Mesendoderm (in vitro differentiated cells): ENCODE measurements around the gene ECSCR.
A peak's percentile ranks its signal among the peaks of the same experiment; 100 is the strongest.
"Not testable (repeated sequence)": the region's sequence is repeated elsewhere in the genome, so short reads cannot be mapped to it uniquely, and the experiment has no call there.

Experiments
- DNase-seq: peaks from one replicate; pipeline ENCODE4 v3.0.0; 2013
- H2AK5ac ChIP-seq: 2 replicates; pipeline ENCODE4 v1.6.1; 2013; ENCODE audit warnings: low read length, inconsistent platforms
- H2BK120ac ChIP-seq: 2 replicates; pipeline ENCODE4 v1.6.1; 2013; ENCODE audit warnings: low read depth, mild to moderate bottlenecking, low read length, moderate library complexity, mixed read lengths
- H2BK15ac ChIP-seq: replicated peaks from 2 replicates; pipeline ENCODE4 v1.6.1; 2013; ENCODE audit warnings: low read depth, mild to moderate bottlenecking, moderate library complexity
- H2BK5ac ChIP-seq: 2 replicates; pipeline ENCODE4 v1.6.1; 2013; ENCODE audit warnings: low read length, inconsistent platforms
- H3K18ac ChIP-seq: 2 replicates; pipeline ENCODE4 v1.6.1; 2013; ENCODE audit warnings: mild to moderate bottlenecking, low read length, mixed read lengths
- H3K23ac ChIP-seq: one replicate; pipeline ENCODE4 v1.6.1; 2013; ENCODE audit warnings: low read length
- H3K27ac ChIP-seq: 2 replicates; pipeline ENCODE4 v1.5.1; 2013; ENCODE audit warnings: low read depth, mild to moderate bottlenecking, inconsistent platforms, low read length, moderate library complexity
- H3K27me3 ChIP-seq: 2 replicates; pipeline ENCODE4 v1.6.1; 2013; ENCODE audit warnings: low read length, control low read depth, mild to moderate bottlenecking, inconsistent platforms; ENCODE audit not compliant: insufficient read depth, poor library complexity
- H3K36me3 ChIP-seq: 2 replicates; pipeline ENCODE4 v1.6.1; 2013; ENCODE audit warnings: low read length, inconsistent platforms; ENCODE audit not compliant: control insufficient read depth, insufficient read depth
- H3K4ac ChIP-seq: one replicate; pipeline ENCODE4 v1.6.1; 2013; ENCODE audit warnings: low read depth, mild to moderate bottlenecking, low read length, moderate library complexity
- H3K4me1 ChIP-seq: 2 replicates; pipeline ENCODE4 v1.6.1; 2013; ENCODE audit warnings: low read depth, low read length, inconsistent platforms; ENCODE audit not compliant: control insufficient read depth
- H3K4me2 ChIP-seq: 2 replicates; pipeline ENCODE4 v1.6.1; 2013; ENCODE audit warnings: low read length
- H3K4me3 ChIP-seq: 2 replicates; pipeline ENCODE4 v1.5.1; 2013; ENCODE audit warnings: mild to moderate bottlenecking, low read length
- H3K56ac ChIP-seq: one replicate; pipeline ENCODE4 v1.6.1; 2013; ENCODE audit warnings: low read length
- H3K79me1 ChIP-seq: 2 replicates; pipeline ENCODE4 v1.6.1; 2013; ENCODE audit warnings: low read length, inconsistent platforms
- H3K79me2 ChIP-seq: 2 replicates; pipeline ENCODE4 v1.6.1; 2013; ENCODE audit warnings: mild to moderate bottlenecking, low read length; ENCODE audit not compliant: control insufficient read depth, insufficient read depth
- H3K9ac ChIP-seq: 2 replicates; pipeline ENCODE4 v1.6.1; 2013; ENCODE audit warnings: low read length, inconsistent platforms
- H4K5ac ChIP-seq: one replicate; pipeline ENCODE4 v1.6.1; 2013; ENCODE audit warnings: low read length
- H4K8ac ChIP-seq: one replicate; pipeline ENCODE4 v1.6.1; 2013; ENCODE audit warnings: low read depth, mild to moderate bottlenecking, control low read depth, low read length, moderate library complexity
- WGBS: extraction: QIAGEN DNeasy Blood & Tissue Kit; methylation state at CpG from one replicate; pipeline ENCODE4 v1.1.7; 2013; ENCODE audit warnings: low lambda C conversion rate, missing lambda C conversion rate; ENCODE audit not compliant: insufficient coverage; ENCODE audit errors: extremely low coverage; 5-methylcytosine and 5-hydroxymethylcytosine counted together

ECSCR gene

DNA sequence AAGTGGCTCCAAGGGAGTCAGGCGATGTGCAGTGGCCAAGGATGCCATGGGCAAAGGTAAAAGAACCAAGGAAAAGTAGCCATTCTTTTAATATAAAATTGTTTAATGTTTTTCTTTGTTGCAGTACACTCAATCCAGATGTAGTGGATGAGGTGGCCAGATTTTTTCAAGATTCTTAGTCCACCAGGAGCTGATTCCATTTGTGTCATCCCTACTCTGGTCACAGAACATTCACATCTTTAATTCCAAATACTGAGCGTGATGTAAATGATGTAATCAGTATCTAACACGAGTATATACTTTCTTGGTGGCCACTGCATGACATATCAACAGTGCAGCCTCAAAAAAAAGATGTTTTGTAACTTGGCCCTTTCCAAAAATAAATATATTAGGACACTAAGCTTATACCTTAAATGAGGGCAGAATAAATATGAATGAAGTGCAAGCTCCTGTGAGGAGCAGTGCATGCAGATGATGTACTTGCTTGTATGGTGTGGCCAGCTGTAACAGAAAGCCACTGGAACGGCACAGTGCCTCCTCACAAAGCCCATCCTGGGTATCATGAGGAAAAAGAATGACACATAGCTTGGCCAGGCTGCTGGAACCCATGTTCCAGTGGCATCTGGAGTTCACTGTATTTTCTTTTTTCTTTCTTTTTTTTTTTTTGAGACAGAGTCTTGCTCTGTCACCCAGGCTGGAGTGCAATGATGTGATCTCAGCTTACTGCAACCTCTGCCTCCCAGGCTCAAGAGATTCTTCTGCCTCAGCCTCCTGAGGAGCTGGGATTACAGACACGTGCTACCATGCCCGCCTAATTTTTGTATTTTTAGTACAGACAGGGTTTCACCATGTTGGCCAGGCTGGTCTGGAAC, 52.2 kb downstream of the ECSCR start:
- Histone ChIP-seq H3K27ac (no peak overlapping the region), H3K4me2 (no peak overlapping the region), H2BK15ac (no peak overlapping the region), H3K56ac (no peak overlapping the region), H3K4me1 (no peaks in the 10 kb centered on the region), H4K8ac (no peak overlapping the region), H3K23ac (no peak overlapping the region), H3K4me3 (no peak overlapping the region), H3K4ac (no peak overlapping the region), H2BK120ac (no peak overlapping the region), H2AK5ac (no peak overlapping the region), H3K9ac (no peak overlapping the region), H4K5ac (no peak overlapping the region), H3K79me2 (no peaks in the 10 kb centered on the region), H3K18ac (no peak overlapping the region), H2BK5ac (no peak overlapping the region), H3K27me3 (no peaks in the 10 kb centered on the region), H3K79me1 (no peaks in the 10 kb centered on the region), H3K36me3 (peaks cover 2% of the 10 kb centered on the region)
- DNase-seq: no peak
- no CpG with 5 or more reads among the region's 6 CpGs for WGBS

GRCh38 chr5:139409116-139409515, 53.4 kb downstream of the ECSCR start:
- H2BK15ac ChIP-seq, H2BK120ac ChIP-seq, H3K56ac ChIP-seq, H2AK5ac ChIP-seq, H3K18ac ChIP-seq, H3K79me2 ChIP-seq, H3K4ac ChIP-seq, H2BK5ac ChIP-seq, H3K4me2 ChIP-seq, H3K23ac ChIP-seq, H3K27ac ChIP-seq, H3K79me1 ChIP-seq, DNase-seq, H4K8ac ChIP-seq, H4K5ac ChIP-seq, H3K27me3 ChIP-seq, H3K4me1 ChIP-seq, H3K9ac ChIP-seq, H3K4me3 ChIP-seq, H3K36me3 ChIP-seq: not testable (repeated sequence)
- WGBS: no CpG with 5 or more reads among the region's 5 CpGs

GRCh38 chr5:139408191-139408590, 54.4 kb downstream of the ECSCR start:
- Histone ChIP-seq H2BK15ac (no peak overlapping the region), H3K27ac (no peak overlapping the region), H3K4me3 (no peak overlapping the region), H3K4ac (no peak overlapping the region), H2BK5ac (no peak overlapping the region), H3K56ac (no peak overlapping the region), H3K23ac (no peak overlapping the region), H3K4me2 (no peak overlapping the region), H3K18ac (no peak overlapping the region), H2BK120ac (no peak overlapping the region), H4K5ac (no peak overlapping the region), H3K9ac (no peak overlapping the region), H3K79me2 (no peaks in the 10 kb centered on the region), H2AK5ac (no peak overlapping the region), H4K8ac (no peak overlapping the region), H3K79me1 (no peaks in the 10 kb centered on the region), H3K27me3 (no peaks in the 10 kb centered on the region), H3K36me3 (peaks cover 1% of the 10 kb centered on the region), H3K4me1 (peaks cover 2% of the 10 kb centered on the region)
- DNase-seq: no peak
- WGBS: no CpG with 5 or more reads among the region's 7 CpGs

DNA sequence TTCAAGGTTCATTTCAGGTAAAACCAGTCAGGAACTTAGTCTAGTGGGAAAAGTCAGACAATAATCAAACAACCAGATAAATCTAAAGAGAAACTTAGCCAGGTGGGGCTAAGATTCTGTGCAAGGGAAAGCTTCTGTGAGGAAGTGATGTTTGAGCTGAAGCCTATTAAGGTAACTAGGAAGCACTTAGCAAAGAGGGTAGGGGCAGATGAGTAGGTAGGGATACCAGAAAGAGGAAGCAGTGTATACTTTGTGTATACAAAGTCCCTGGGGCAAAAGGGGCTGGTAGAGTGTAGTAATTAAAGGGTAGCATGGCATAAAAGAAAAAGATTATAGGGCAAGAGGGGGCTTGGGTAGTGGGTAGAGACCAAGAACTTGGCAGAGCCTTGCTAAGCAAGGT, 55.0 kb downstream of the ECSCR start:
- Histone ChIP-seq H4K5ac (no peak overlapping the region), H3K56ac (no peak overlapping the region), H2BK15ac (no peak overlapping the region), H2BK5ac (no peak overlapping the region), H3K79me2 (no peaks in the 10 kb centered on the region), H3K4me2 (no peak overlapping the region), H3K27ac (no peak overlapping the region), H4K8ac (no peak overlapping the region), H2AK5ac (no peak overlapping the region), H3K4me3 (no peak overlapping the region), H3K36me3 (no peaks in the 10 kb centered on the region), H3K18ac (no peak overlapping the region), H3K79me1 (no peaks in the 10 kb centered on the region), H3K4me1 (peaks cover 2% of the 10 kb centered on the region), H3K23ac (no peak overlapping the region), H3K9ac (no peak overlapping the region), H2BK120ac (no peak overlapping the region), H3K4ac (no peak overlapping the region), H3K27me3 (no peaks in the 10 kb centered on the region)
- DNase-seq: no peak

GRCh38 chr5:139406963-139407362, 55.6 kb downstream of the ECSCR start:
- Histone ChIP-seq H3K79me1 (no peaks in the 10 kb centered on the region), H3K18ac (no peak overlapping the region), H2BK120ac (no peak overlapping the region), H3K9ac (no peak overlapping the region), H3K79me2 (no peaks in the 10 kb centered on the region), H3K27me3 (no peaks in the 10 kb centered on the region), H3K27ac (no peak overlapping the region), H3K23ac (no peak overlapping the region), H2BK15ac (no peak overlapping the region), H3K4me2 (no peak overlapping the region), H4K8ac (no peak overlapping the region), H2AK5ac (no peak overlapping the region), H3K4me3 (no peak overlapping the region), H3K4ac (no peak overlapping the region), H3K56ac (no peak overlapping the region), H4K5ac (no peak overlapping the region), H3K4me1 (peaks cover 2% of the 10 kb centered on the region), H3K36me3 (no peaks in the 10 kb centered on the region), H2BK5ac (no peak overlapping the region)
- WGBS: no CpG with 5 or more reads among the region's 2 CpGs
- no peak for DNase-seq

GRCh38 chr5:139404484-139404840, 58.1 kb downstream of the ECSCR start:
- Histone ChIP-seq H3K4me1 (peaks cover 2% of the 10 kb centered on the region), H3K9ac (peak overlapping the region; percentile 40), H3K4me3 (no peak overlapping the region), H3K56ac (peak overlapping the region; percentile 66), H3K36me3 (no peaks in the 10 kb centered on the region), H2BK5ac (no peak overlapping the region), H3K27ac (no peak overlapping the region), H2AK5ac (no peak overlapping the region), H2BK15ac (no peak overlapping the region), H3K18ac (no peak overlapping the region), H2BK120ac (no peak overlapping the region), H3K4ac (no peak overlapping the region), H4K5ac (no peak overlapping the region), H3K27me3 (no peaks in the 10 kb centered on the region), H3K79me1 (no peaks in the 10 kb centered on the region), H4K8ac (peak overlapping the region; percentile 59), H3K79me2 (no peaks in the 10 kb centered on the region), H3K4me2 (peak overlapping the region; percentile 51), H3K23ac (no peak overlapping the region)
- no CpG with 5 or more reads among the region's 5 CpGs for WGBS
- DNase-seq: no peak
